HepG2 (cell line): ENCODE data around the gene DAO. TPM values are rescaled to one million over a fixed set of nuclear protein-coding genes. Genes with fewer than 3 reads are reported as not detected.

Source experiments
- ATAC-seq: fragments of 200-7000 bp; cut with Tn5 transposase; 3 replicates; pipeline ENCODE4 v1.9.1; 2020; ENCODE audit warnings: mild to moderate bottlenecking, moderate library complexity
- BruUV-seq: library from RNA; stranded (reverse); fragments of 400-500 nt; replicated peaks from 2 replicates; lab custom pipeline; 2021; lab: Mats Ljungman, UMichigan
- CTCF ChIA-PET: fragments of 300-600 bp; formaldehyde crosslinking; extraction: SDS; loops from one replicate; lab custom pipeline; 2021; ENCODE audit warnings: low total read pairs, inconsistent platforms, low intra/inter-chr PET ratio; lab: Yijun Ruan, JAX
- POLR2A ChIA-PET: fragments of 350-600 bp; sonication (Branson Sonifier 250); formaldehyde crosslinking; loops from one replicate; lab custom pipeline; 2020; ENCODE audit warnings: antibody characterized with exemption, inconsistent platforms; lab: Yijun Ruan, JAX
- DNase-seq: peaks from one replicate; pipeline ENCODE4 v3.0.0-alpha.2; 2015; ENCODE audit warnings: low spot score
- FAIRE-seq: peaks from 3 replicates; lab custom pipeline; 2011; peaks lifted over from hg19 to GRCh38; lab: Jason Lieb, UNC
- H2AFZ ChIP-seq: one replicate; pipeline ENCODE4 v1.6.1; 2011; ENCODE audit warnings: low read length, inconsistent platforms
- H3K27ac ChIP-seq: fragments of 300-600 bp; 3 replicates; pipeline ENCODE4 v1.8.0; 2011; ENCODE audit warnings: mixed run types, mild to moderate bottlenecking, mixed read lengths, low read length, inconsistent platforms; ENCODE audit not compliant: insufficient read depth; ENCODE audit errors: extremely low read length
- H3K27me3 ChIP-seq, 2 experiments: fragments of 200-600 bp in 1 of 2; 2 replicates in 1 of 2; 3 replicates in 1 of 2; pipeline versions ENCODE4 v1.6.0 to v1.8.0; 2011; ENCODE audit warnings: low read length in 2 of 2, mild to moderate bottlenecking in 2 of 2, moderate library complexity in 2 of 2, inconsistent platforms in 1 of 2; ENCODE audit not compliant: insufficient read depth in 2 of 2, control insufficient read depth in 1 of 2
- H3K36me3 ChIP-seq, 2 experiments: fragments of 200-600 bp in 1 of 2; replicated peaks in 1 of 2; 2 replicates in 1 of 2; 3 replicates in 1 of 2; pipeline versions ENCODE4 v1.5.1 to v1.8.0; 2011; ENCODE audit warnings: low read length in 2 of 2, inconsistent platforms in 1 of 2; ENCODE audit not compliant: insufficient read depth in 2 of 2, control insufficient read depth in 1 of 2
- H3K4me1 ChIP-seq: 2 replicates; pipeline ENCODE4 v1.5.1; 2012; ENCODE audit warnings: low read length, inconsistent platforms; ENCODE audit not compliant: insufficient read depth
- H3K4me2 ChIP-seq: 2 replicates; pipeline ENCODE4 v1.6.0; 2011; ENCODE audit warnings: low read depth, low read length, inconsistent platforms
- H3K4me3 ChIP-seq, 3 experiments: fragments of 200-600 bp in 1 of 3; sonication (generic), shearing (Covaris generic) in 1 of 3; replicated peaks in 1 of 3; 2 replicates each; pipeline ENCODE4 v1.5.1; 2011 to 2016; ENCODE audit warnings: low read length in 3 of 3, inconsistent platforms in 2 of 3, low read depth in 2 of 3, mild to moderate bottlenecking in 2 of 3, control low read depth in 1 of 3, mixed read lengths in 1 of 3; ENCODE audit not compliant: insufficient read depth in 1 of 3
- H3K79me2 ChIP-seq: one replicate; pipeline ENCODE4 v1.6.1; 2011; ENCODE audit warnings: low read length, inconsistent platforms; ENCODE audit not compliant: insufficient read depth
- H3K9ac ChIP-seq: 2 replicates; pipeline ENCODE4 v1.6.0; 2011; ENCODE audit warnings: mild to moderate bottlenecking, low read depth, low read length, inconsistent platforms; ENCODE audit not compliant: insufficient read depth
- H3K9me3 ChIP-seq: 2 replicates; pipeline ENCODE4 v1.5.1; 2012; ENCODE audit warnings: mild to moderate bottlenecking, low read length
- H4K20me1 ChIP-seq: 2 replicates; pipeline ENCODE4 v1.6.0; 2011; ENCODE audit warnings: inconsistent platforms, mild to moderate bottlenecking, low read length, moderate library complexity; ENCODE audit not compliant: insufficient read depth
- ATF7-NPFF ChIP-seq: sonication (generic); formaldehyde crosslinking; IDR thresholded peaks from 2 replicates; pipeline ENCODE4 v1.8.1; 2023; ENCODE audit warnings: mild to moderate bottlenecking, low read depth, missing genetic modification reagents, moderate library complexity
- CCDC6 ChIP-seq: sonication (generic); formaldehyde crosslinking; IDR thresholded peaks from 2 replicates; pipeline ENCODE4 v1.8.1; 2022; ENCODE audit warnings: mild to moderate bottlenecking, missing genetic modification reagents, moderate library complexity
- ETV6 ChIP-seq: sonication (generic); formaldehyde crosslinking; conservative IDR thresholded peaks from 2 replicates; pipeline ENCODE4 v1.4.0; 2020; ENCODE audit warnings: missing genetic modification reagents
- FOXJ3 ChIP-seq: sonication (generic); formaldehyde crosslinking; IDR thresholded peaks from 2 replicates; pipeline ENCODE4 v1.4.0; 2020; ENCODE audit warnings: missing genetic modification reagents, mild to moderate bottlenecking, borderline replicate concordance
- GATAD2A ChIP-seq: IDR thresholded peaks from 2 replicates; pipeline ENCODE4 v1.6.1; 2016
- MYC ChIP-seq: sonication (generic); formaldehyde crosslinking; IDR thresholded peaks from 2 replicates; pipeline ENCODE4 v1.9.0; 2021; ENCODE audit warnings: missing genetic modification reagents, borderline replicate concordance
- SALL2 ChIP-seq: sonication (generic); formaldehyde crosslinking; IDR thresholded peaks from 2 replicates; pipeline ENCODE4 v1.8.1; 2023; ENCODE audit warnings: mild to moderate bottlenecking, missing genetic modification reagents, inconsistent platforms
- WIZ ChIP-seq: sonication (generic); formaldehyde crosslinking; IDR thresholded peaks from 2 replicates; pipeline ENCODE4 v1.5.1; 2020; ENCODE audit warnings: mild to moderate bottlenecking, missing genetic modification reagents
- ZKSCAN8 ChIP-seq: IDR thresholded peaks from 2 replicates; pipeline ENCODE4 v1.6.1; 2016; ENCODE audit warnings: borderline replicate concordance, missing genetic modification reagents, missing compliant biosample characterization
- ZMYM4 ChIP-seq: sonication (generic); formaldehyde crosslinking; IDR thresholded peaks from 2 replicates; pipeline ENCODE4 v1.8.1; 2023; ENCODE audit warnings: mild to moderate bottlenecking, missing genetic modification reagents
- ZNF101 ChIP-seq: sonication (generic); formaldehyde crosslinking; IDR thresholded peaks from 2 replicates; pipeline ENCODE4 v1.4.0; 2020; ENCODE audit warnings: mild to moderate bottlenecking, low read depth, missing genetic modification reagents, borderline replicate concordance
- ZNF124 ChIP-seq: sonication (generic); formaldehyde crosslinking; IDR thresholded peaks from 2 replicates; pipeline ENCODE4 v1.4.0; 2020; ENCODE audit warnings: missing genetic modification reagents
- ZNF205 ChIP-seq: IDR thresholded peaks from 2 replicates; pipeline ENCODE4 v1.6.1; 2018; ENCODE audit warnings: missing biosample characterization, missing genetic modification reagents
- ZNF224 ChIP-seq: sonication (generic); formaldehyde crosslinking; IDR thresholded peaks from 2 replicates; pipeline ENCODE4 v1.5.0; 2020; ENCODE audit warnings: mild to moderate bottlenecking, missing genetic modification reagents
- ZSCAN29 ChIP-seq: sonication (generic); formaldehyde crosslinking; conservative IDR thresholded peaks from 2 replicates; pipeline ENCODE4 v1.4.0; 2020; ENCODE audit warnings: mild to moderate bottlenecking, missing genetic modification reagents
- ZSCAN30 ChIP-seq: sonication (generic); formaldehyde crosslinking; IDR thresholded peaks from 2 replicates; pipeline ENCODE4 v1.5.0; 2020; ENCODE audit warnings: mild to moderate bottlenecking, missing genetic modification reagents
- WGBS: methylation state at CpG from one replicate; pipeline ENCODE4 v1.1.6; 2017; ENCODE audit warnings: low lambda C conversion rate; 5-methylcytosine and 5-hydroxymethylcytosine counted together
- in situ Hi-C: cut with HindIII; loops from 2 replicates; pipeline ENCODE4 v1.10.0; 2017; ENCODE audit warnings: low pct_unique_long_range_greater_than_20kb; ENCODE audit not compliant: extremely low pct_ligation_motif_present
- intact Hi-C: fragments of 100-400 bp; cut with micrococcal nuclease; formaldehyde crosslinking; loops from one replicate; pipeline ENCODE4 v1.10.0; 2022; ENCODE audit not compliant: unreplicated experiment
- polyA plus RNA-seq, 8 experiments: library from polyadenylated mRNA; depleted of rRNA in 3 of 8; stranded (reverse) in 7 of 8; unstranded in 1 of 8; fragments of >200 nt; fragmentation: Illumina TruSeq in 4 of 8; extraction: Trizol in 4 of 8; gene quantifications; 2 replicates each; pipeline versions ENCODE4 v1.2.1 to v1.2.3, GENCODE V29; 2011 to 2016; ENCODE audit warnings: low read depth in 4 of 8, missing spikeins in 1 of 8, mixed read lengths in 1 of 8; ENCODE audit not compliant: insufficient read depth in 1 of 8
- total RNA-seq, 5 experiments: library from RNA; depleted of rRNA; stranded (reverse); fragments of >200 nt; fragmentation: Illumina TruSeq; extraction: Trizol; gene quantifications; 2 replicates each; pipeline ENCODE4 v1.2.3, GENCODE V29; 2016; ENCODE audit warnings: low read depth in 1 of 5
- TF ChIP-seq, protein P1 (sequence below): sonication (generic); formaldehyde crosslinking; IDR thresholded peaks from 2 replicates; pipeline ENCODE4 v1.5.1; 2020; ENCODE audit warnings: missing genetic modification reagents, mild to moderate bottlenecking, borderline replicate concordance
- TF ChIP-seq, protein P2 (sequence below): sonication (generic); formaldehyde crosslinking; IDR thresholded peaks from 2 replicates; pipeline ENCODE4 v1.8.1; 2023; ENCODE audit warnings: mild to moderate bottlenecking, inconsistent platforms, moderate library complexity, missing genetic modification reagents, borderline replicate concordance
- TF ChIP-seq, protein P3 (sequence below): sonication (generic); formaldehyde crosslinking; IDR thresholded peaks from 2 replicates; pipeline ENCODE4 v1.5.0; 2020; ENCODE audit warnings: missing genetic modification reagents, mild to moderate bottlenecking, borderline replicate concordance

DAO gene
- total and polyA plus RNA-seq, 2 of the 13 experiments (the other 11 are each of a cell fraction or from before 2014, with no cell fraction given), result 0.34 to 0.82 TPM

DNA sequence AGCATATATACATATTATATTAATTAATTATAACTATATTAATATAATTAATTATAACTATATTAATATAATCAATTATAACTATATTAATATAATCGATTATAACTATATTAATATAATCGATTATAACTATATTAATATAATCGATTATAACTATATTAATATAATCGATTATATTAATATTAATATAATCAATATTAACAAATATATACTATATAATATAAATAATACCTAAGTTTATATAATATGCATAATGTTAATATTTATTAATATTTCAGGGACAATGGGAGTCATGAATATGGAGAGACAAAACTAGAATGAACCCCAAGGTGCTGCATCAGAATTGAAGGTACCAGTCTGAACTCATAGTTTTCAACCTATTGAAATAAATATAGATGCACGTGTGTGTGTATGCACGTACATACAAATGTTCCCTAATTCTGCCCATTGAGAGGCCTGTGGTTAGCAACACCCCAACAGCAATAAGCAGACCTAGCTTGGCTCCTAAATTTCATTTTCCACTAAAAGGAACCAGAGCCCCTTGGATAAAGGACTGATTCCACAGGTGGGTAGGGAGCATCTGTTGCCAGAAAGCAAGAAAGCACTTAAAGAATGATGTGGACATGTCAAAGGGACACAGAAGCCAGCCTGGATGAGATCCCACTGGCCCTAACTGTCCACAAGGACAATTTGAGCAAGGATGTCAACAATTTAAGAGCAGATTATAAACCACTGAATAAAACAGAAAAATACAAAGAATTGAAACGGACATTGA lies 43.8 kb upstream of the DAO start:
- no peak for DNase-seq
- ATAC-seq, result no peak
- no peak overlapping the region for H3K4me2 ChIP-seq
- no TSS peak for BruUV-seq
- no peaks in the 10 kb centered on the region for H3K9me3 ChIP-seq
- H3K27me3 ChIP-seq, result no peaks in the 10 kb centered on the region
- H3K79me2 ChIP-seq, result no peaks in the 10 kb centered on the region
- H3K36me3 ChIP-seq, result peaks cover 6 to 24% of the 10 kb centered on the region in 2 experiments; a peak in 4 of 5 replicates
- H4K20me1 ChIP-seq, result no peaks in the 10 kb centered on the region
- in situ Hi-C loops, result no loop called here
- ChIA-PET CTCF (no interaction called here), POLR2A (no interaction called here)
- H3K4me3 ChIP-seq, result no peak overlapping the region
- FAIRE-seq, result no peak
- intact Hi-C loops, result no loop called here
- H2AFZ ChIP-seq, result no peak overlapping the region
- no peak for TF ChIP-seq ATF7-NPFF (CRISPR knock-in tag)
- TF ChIP-seq ZNF124 (CRISPR knock-in tag), result no peak
- TF ChIP-seq, protein P1, sequence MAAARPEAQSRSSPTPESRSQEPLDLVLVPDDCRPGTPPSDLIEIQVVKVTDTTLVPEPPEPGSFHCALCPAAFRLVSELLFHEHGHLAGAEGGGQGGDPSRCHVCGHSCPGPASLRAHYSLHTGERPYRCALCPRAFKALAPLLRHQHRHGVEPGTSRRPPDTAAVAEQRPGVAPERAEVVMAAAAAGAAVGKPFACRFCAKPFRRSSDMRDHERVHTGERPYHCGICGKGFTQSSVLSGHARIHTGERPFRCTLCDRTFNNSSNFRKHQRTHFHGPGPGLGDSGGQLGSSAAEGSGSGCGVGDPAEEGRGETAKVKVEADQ, result no peak
- no peak for TF ChIP-seq SALL2
- TF ChIP-seq CCDC6 (CRISPR knock-in tag), result no peak
- TF ChIP-seq, protein P2, sequence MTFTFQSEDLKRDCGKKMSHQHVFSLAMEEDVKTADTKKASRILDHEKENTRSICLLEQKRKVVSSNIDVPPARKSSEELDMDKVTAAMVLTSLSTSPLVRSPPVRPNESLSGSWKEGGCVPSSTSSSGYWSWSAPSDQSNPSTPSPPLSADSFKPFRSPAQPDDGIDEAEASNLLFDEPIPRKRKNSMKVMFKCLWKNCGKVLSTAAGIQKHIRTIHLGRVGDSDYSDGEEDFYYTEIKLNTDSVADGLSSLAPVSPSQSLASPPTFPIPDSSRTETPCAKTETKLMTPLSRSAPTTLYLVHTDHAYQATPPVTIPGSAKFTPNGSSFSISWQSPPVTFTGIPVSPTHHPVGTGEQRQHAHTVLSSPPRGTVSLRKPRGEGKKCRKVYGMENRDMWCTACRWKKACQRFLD (CRISPR knock-in tag), result no peak
- TF ChIP-seq MYC (CRISPR knock-in tag), result no peak
- TF ChIP-seq ZSCAN29 (CRISPR knock-in tag), result no peak
- TF ChIP-seq ETV6 (CRISPR knock-in tag), result no peak
- TF ChIP-seq, protein P3, sequence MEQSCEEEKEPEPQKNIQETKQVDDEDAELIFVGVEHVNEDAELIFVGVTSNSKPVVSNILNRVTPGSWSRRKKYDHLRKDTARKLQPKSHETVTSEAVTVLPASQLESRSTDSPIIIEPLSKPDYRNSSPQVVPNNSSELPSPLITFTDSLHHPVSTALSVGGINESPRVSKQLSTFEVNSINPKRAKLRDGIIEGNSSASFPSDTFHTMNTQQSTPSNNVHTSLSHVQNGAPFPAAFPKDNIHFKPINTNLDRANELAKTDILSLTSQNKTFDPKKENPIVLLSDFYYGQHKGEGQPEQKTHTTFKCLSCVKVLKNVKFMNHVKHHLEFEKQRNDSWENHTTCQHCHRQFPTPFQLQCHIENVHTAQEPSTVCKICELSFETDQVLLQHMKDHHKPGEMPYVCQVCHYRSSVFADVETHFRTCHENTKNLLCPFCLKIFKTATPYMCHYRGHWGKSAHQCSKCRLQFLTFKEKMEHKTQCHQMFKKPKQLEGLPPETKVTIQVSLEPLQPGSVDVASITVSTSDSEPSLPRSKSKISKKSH (CRISPR knock-in tag), result no peak
- TF ChIP-seq GATAD2A (CRISPR knock-in tag), result no peak
- no peak for TF ChIP-seq FOXJ3
- TF ChIP-seq ZMYM4, result no peak
- TF ChIP-seq ZSCAN30 (CRISPR knock-in tag), result no peak
- TF ChIP-seq ZNF101 (CRISPR knock-in tag), result no peak
- no peak for TF ChIP-seq ZKSCAN8 (CRISPR knock-in tag)
- TF ChIP-seq ZNF224 (CRISPR knock-in tag), result no peak
- no peak for TF ChIP-seq WIZ (CRISPR knock-in tag)
- TF ChIP-seq ZNF205 (CRISPR knock-in tag), result no peak
- H3K9ac ChIP-seq, result no peak overlapping the region
- peaks cover 27% of the 10 kb centered on the region for H3K4me1 ChIP-seq
- 61% methylated on average over 7 of the region's 7 CpGs for WGBS
- no peak overlapping the region for H3K27ac ChIP-seq
